ENCODE measurements around the gene BIN2.

The BIN2 gene

GRCh38 chr12:51254536-51254935 is 69.4 kb downstream of the BIN2 start:
- H3K4me3 ChIP-seq (ENCODE audit: low read depth, low read length): no peak overlapping the region
- no peak for TF ChIP-seq CTCF (IDR thresholded peaks at IDR 0.05; ENCODE audit: insufficient read depth, low read depth, low read length, missing control alignments)
- DNase-seq (ENCODE audit: low read depth): no peak

GRCh38 chr12:51253276-51253675 is 70.7 kb downstream of the BIN2 start:
- no peak for TF ChIP-seq CTCF (IDR thresholded peaks at IDR 0.05; ENCODE audit: insufficient read depth, low read depth, low read length, missing control alignments)

GRCh38 chr12:51247523-51248206 is 76.3 kb downstream of the BIN2 start:
- H3K4me3 ChIP-seq (ENCODE audit: low read depth, low read length): no peak overlapping the region
- DNase-seq (ENCODE audit: low read depth): no peak
- no peak for TF ChIP-seq CTCF (IDR thresholded peaks at IDR 0.05; ENCODE audit: insufficient read depth, low read depth, low read length, missing control alignments)

More at GRCh38 chr12:51253276-51253675, 70.7 kb downstream of the BIN2 start:
- H3K4me3 ChIP-seq (ENCODE audit: low read depth, low read length): no peak overlapping the region
- no peak for DNase-seq (ENCODE audit: low read depth)

GRCh38 chr12:51246254-51246853 is 77.6 kb downstream of the BIN2 start:
- TF ChIP-seq CTCF (IDR thresholded peaks at IDR 0.05; ENCODE audit: insufficient read depth, low read depth, low read length, missing control alignments): no peak
- peak; percentile 48 for DNase-seq (ENCODE audit: low read depth)
- no peak overlapping the region for H3K4me3 ChIP-seq (ENCODE audit: low read depth, low read length)

GRCh38 chr12:51245476-51246253 is 78.3 kb downstream of the BIN2 start:
- TF ChIP-seq CTCF (IDR thresholded peaks at IDR 0.05; ENCODE audit: insufficient read depth, low read depth, low read length, missing control alignments): no peak
- H3K4me3 ChIP-seq (ENCODE audit: low read depth, low read length): no peak overlapping the region
- DNase-seq (ENCODE audit: low read depth): no peak

GRCh38 chr12:51244269-51244668 is 79.7 kb downstream of the BIN2 start:
- no peak for DNase-seq (ENCODE audit: low read depth)
- no peak for TF ChIP-seq CTCF (IDR thresholded peaks at IDR 0.05; ENCODE audit: insufficient read depth, low read depth, low read length, missing control alignments)
- no peak overlapping the region for H3K4me3 ChIP-seq (ENCODE audit: low read depth, low read length)

Measured in GM12865 (cell line).